Immature natural killer cell (primary cell): ENCODE measurements around the gene CYTH2. TPM values are rescaled to one million over a fixed set of nuclear protein-coding genes. Genes with fewer than 3 reads are reported as not detected.

Source experiments
- DNase-seq, 3 donors: peaks; one replicate each; pipeline ENCODE4 v3.0.0; 2022; ENCODE audit warnings: mixed read lengths in 1 of 3
- H3K27ac Mint-ChIP-seq, 6 donors: one replicate each; pipeline ENCODE4 v1.8.0; 2020; ENCODE audit warnings: mixed read lengths in 6 of 6, mild to moderate bottlenecking in 5 of 6, inconsistent platforms in 4 of 6, moderate library complexity in 3 of 6
- H3K27me3 Mint-ChIP-seq, 3 donors: one replicate each; pipeline ENCODE4 v1.8.0; 2020 to 2021; ENCODE audit warnings: low read depth in 3 of 3, mild to moderate bottlenecking in 3 of 3, mixed read lengths in 3 of 3, moderate library complexity in 3 of 3, inconsistent platforms in 1 of 3
- H3K36me3 Mint-ChIP-seq, 3 donors: one replicate each; pipeline ENCODE4 v1.8.0; 2020; ENCODE audit warnings: mixed read lengths in 3 of 3, inconsistent platforms in 2 of 3, mild to moderate bottlenecking in 2 of 3
- H3K4me1 Mint-ChIP-seq, 2 donors: one replicate each; pipeline ENCODE4 v1.8.0; 2020; ENCODE audit warnings: inconsistent platforms in 2 of 2, mild to moderate bottlenecking in 2 of 2, mixed read lengths in 2 of 2, moderate library complexity in 1 of 2
- H3K4me3 Mint-ChIP-seq, 5 donors: one replicate each; pipeline ENCODE4 v1.8.0; 2020; ENCODE audit warnings: mild to moderate bottlenecking in 5 of 5, mixed read lengths in 5 of 5, inconsistent platforms in 3 of 5, moderate library complexity in 3 of 5
- H3K9me3 Mint-ChIP-seq, 6 donors: one replicate each; pipeline ENCODE4 v1.8.0; 2020; ENCODE audit warnings: mild to moderate bottlenecking in 6 of 6, mixed read lengths in 6 of 6, inconsistent platforms in 4 of 6, moderate library complexity in 3 of 6
- polyA plus RNA-seq, 3 donors: library from polyadenylated mRNA; unstranded; fragments of 300-500 nt; fragmentation: Illumina TruSeq; gene quantifications; one replicate each; pipeline ENCODE4 v1.2.3, GENCODE V29; 2021

The CYTH2 gene
- polyA plus RNA-seq, 3 donors from 2014 or later, result 14.4 to 37.6 (median 29.6) TPM

DNA sequence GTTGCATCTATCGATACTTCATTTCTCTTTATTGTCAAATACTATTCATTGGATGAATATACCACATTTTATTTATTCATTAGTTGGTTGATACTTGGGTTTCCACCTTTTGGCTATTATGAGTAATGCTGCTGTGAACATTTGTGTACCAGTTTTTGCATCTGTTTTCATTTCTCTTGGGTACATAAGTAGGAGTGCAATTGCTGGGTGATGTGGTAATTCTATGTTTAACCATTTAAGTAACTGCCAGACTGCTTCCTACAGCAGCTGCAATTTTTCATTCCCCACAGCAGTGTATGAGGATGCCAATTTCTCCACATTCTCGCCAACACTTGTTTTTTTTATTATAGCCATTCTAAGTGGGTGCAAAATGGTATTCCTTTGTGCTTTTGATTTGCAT lies 11.2 kb upstream of the CYTH2 start:
- H3K4me1 Mint-ChIP-seq, result peaks cover 3 to 9% of the 10 kb centered on the region in 2 donors
- H3K27me3 Mint-ChIP-seq, result peaks cover 0 to 2% (median 1%) of the 10 kb centered on the region in 3 donors
- H3K4me3 Mint-ChIP-seq, result no peak overlapping the region
- DNase-seq, result no peak
- no peaks in the 10 kb centered on the region for H3K9me3 Mint-ChIP-seq
- H3K36me3 Mint-ChIP-seq, result peaks cover 0 to 10% (median 7%) of the 10 kb centered on the region in 3 donors
- H3K27ac Mint-ChIP-seq, result no peak overlapping the region

DNA sequence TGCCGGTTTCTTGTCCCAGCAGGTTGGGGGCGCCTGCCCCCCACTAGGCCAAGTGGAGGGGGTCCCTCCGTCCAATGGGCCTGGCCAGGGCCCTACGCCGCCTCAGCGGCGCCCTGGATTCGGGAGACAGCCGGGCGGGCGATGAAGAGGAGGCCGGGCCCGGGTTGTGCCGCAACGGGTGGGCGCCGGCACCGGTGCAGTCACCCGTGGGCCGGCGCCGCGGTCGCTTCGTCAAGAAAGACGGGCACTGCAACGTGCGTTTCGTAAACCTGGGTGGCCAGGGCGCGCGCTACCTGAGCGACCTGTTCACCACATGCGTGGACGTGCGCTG lies 7.6 kb upstream of the CYTH2 start:
- no peaks in the 10 kb centered on the region for H3K9me3 Mint-ChIP-seq
- peaks cover 0 to 4% (median 3%) of the 10 kb centered on the region in 3 donors for H3K36me3 Mint-ChIP-seq
- no peak overlapping the region for H3K27ac Mint-ChIP-seq
- DNase-seq, result no peak
- H3K27me3 Mint-ChIP-seq, result peaks cover 1 to 3% (median 2%) of the 10 kb centered on the region in 3 donors
- no peak overlapping the region for H3K4me3 Mint-ChIP-seq
- H3K4me1 Mint-ChIP-seq, result no peaks in the 10 kb centered on the region

DNA sequence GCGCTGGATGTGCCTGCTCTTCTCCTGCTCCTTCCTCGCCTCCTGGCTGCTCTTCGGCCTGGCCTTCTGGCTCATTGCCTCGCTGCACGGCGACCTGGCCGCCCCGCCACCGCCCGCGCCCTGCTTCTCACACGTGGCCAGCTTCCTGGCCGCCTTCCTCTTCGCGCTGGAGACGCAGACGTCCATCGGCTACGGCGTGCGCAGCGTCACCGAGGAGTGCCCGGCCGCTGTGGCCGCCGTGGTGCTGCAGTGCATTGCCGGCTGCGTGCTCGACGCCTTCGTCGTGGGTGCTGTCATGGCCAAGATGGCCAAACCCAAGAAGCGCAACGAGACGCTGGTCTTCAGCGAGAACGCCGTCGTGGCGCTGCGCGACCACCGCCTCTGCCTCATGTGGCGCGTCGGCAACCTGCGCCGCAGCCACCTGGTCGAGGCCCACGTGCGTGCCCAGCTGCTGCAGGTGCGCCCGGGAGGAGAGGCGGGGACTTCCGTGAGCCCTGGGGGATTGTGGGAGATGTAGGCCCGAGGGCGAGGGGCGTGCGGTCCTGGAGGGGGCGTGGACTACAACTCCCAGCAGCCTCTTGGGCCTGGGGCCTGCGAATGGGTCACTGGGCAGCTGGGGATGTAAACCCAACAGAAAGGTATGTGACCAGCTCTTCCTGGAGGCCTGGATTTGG lies 7.0 kb upstream of the CYTH2 start:
- Mint-ChIP-seq H3K4me3 (no peak overlapping the region), H3K4me1 (no peaks in the 10 kb centered on the region)

DNA sequence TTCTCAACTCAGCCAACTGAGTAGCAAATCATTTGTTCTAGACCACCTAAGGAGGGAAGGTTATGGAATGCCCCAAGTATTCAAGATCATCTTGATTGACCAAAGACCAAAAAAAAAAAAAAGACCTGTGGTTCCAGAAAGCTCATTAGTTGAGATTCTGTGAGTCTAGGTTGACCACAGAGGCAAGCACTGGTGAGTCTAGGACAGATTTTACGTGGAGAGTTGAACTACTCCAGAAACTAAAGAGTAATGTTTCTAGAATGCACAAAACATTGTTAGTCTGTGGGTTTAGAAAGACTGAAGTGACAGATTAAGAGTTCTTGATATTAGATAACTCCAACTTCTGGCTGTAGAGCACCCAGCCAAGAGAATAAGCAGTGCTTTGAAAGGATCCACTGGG lies 4.0 kb upstream of the CYTH2 start:
- peaks cover 4 to 12% (median 8%) of the 10 kb centered on the region in 3 donors for H3K27me3 Mint-ChIP-seq
- H3K36me3 Mint-ChIP-seq, result peaks cover 0 to 4% (median 0%) of the 10 kb centered on the region in 3 donors
- no peak for DNase-seq
- no peak overlapping the region for H3K4me3 Mint-ChIP-seq
- peaks cover 13 to 15% of the 10 kb centered on the region in 2 donors for H3K4me1 Mint-ChIP-seq
- H3K27ac Mint-ChIP-seq, result no peak overlapping the region
- H3K9me3 Mint-ChIP-seq, result no peaks in the 10 kb centered on the region

More for the DNA sequence above, 7.0 kb upstream of the CYTH2 start:
- DNase-seq, result no peak
- peaks cover 0 to 4% (median 3%) of the 10 kb centered on the region in 3 donors for H3K36me3 Mint-ChIP-seq
- peaks cover 1 to 5% (median 2%) of the 10 kb centered on the region in 3 donors for H3K27me3 Mint-ChIP-seq
- H3K27ac Mint-ChIP-seq, result no peak overlapping the region
- H3K9me3 Mint-ChIP-seq, result no peaks in the 10 kb centered on the region

DNA sequence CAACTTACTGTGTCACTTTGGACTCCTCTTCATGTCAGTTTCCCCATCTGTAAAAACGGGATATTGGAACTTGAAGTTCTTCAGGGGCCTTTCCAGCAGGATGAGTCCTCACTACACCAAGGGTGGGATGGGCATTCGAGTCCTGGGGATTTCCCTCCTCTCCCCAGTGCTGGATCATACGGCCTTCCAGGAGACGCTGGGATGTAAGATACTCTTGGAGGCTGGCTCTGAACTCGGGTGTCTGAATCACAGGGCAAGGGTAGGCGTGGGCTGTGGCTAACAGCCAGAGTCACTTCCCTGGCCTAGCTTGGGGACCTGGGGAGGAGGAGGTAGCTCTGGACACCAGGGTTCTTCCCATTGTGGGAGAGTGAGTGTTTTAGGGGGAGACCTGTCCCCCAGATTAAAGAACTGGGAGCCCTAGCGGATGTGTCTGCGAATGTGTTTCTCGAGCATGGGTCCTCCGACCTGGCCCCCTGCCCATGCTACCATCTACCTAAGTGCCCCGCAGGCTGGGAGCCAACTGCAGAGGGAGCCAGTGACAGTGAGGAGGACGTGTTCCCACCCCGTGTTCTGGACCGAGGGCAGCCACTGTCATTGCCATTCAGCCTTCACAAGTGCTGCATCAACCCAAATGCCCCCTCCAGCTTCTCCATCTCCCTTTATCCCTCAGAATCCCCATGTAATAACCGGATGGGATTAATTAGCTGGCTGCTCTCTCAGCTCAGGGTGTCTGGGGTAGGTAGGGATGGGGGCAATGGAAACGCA lies 2.4 kb upstream of the CYTH2 start:
- Mint-ChIP-seq H3K27me3 (peaks cover 2 to 12% (median 8%) of the 10 kb centered on the region in 3 donors), H3K9me3 (no peaks in the 10 kb centered on the region), H3K4me1 (peaks cover 20 to 21% of the 10 kb centered on the region in 2 donors), H3K4me3 (no peak overlapping the region), H3K36me3 (peaks cover 0 to 4% (median 4%) of the 10 kb centered on the region in 3 donors), H3K27ac (no peak overlapping the region)
- no peak for DNase-seq

DNA sequence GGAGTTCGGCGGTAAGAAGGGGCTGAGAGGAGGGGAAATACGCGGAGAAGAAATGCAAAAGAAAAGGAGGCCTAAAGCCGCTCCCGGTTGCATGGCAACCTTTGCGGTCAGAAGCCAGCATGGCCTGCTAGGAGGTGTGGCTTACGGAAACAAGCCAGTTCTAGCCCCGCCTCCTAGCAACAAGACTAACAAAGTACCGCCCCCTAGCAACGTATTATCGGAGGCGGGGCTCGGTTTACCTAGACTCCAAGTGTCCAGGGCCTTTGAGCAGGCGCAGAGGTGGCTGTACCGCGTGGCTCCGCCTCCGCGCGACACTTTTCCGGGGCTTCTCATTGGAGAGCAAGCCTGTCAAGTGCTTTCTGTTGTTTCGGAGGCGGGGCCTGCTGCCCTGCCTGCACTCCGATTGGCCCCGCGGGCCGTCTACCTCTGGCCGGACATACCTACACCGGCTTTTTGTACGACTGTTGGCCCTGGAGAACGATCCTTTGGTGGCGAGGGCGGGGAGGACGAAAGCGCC lies 339 bp upstream of the CYTH2 start:
- Mint-ChIP-seq H3K4me3 (peak overlapping the region; percentile 87 to 95 (median 94)), H3K4me1 (peaks cover 21 to 28% of the 10 kb centered on the region in 2 donors), H3K36me3 (peaks cover 0 to 8% (median 0%) of the 10 kb centered on the region in 3 donors)

DNA sequence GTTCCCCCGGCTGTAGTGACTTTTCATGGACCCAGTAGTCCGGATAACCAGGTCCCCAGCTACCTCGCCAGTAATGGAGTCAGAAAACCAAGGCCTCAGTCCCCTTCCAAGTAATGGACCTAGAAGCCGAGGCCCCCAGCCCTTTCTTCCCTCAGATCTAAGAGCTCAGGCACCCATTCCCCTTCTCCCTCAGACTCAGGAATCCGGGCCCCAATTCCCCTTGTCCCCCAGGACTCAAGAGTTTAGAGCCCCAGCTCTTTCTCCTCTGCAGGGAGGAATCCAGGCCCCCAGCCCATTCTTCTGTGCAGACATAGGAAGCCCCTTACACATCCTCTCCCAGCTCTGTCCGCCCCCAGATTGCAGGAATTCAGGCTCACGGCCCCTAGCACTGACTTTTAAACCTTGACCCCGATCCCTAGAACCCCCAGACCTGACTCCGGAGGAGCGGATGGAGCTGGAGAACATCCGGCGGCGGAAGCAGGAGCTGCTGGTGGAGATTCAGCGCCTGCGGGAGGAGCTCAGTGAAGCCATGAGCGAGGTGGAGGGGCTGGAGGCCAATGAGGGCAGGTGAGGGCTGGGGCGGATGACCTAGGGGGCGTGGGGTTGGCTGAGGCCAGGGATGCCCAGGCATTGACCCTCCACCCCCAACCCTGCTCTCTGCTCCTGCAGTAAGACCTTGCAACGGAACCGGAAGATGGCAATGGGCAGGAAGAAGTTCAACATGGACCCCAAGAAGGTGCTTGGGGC lies 938 bp downstream of the CYTH2 start:
- Mint-ChIP-seq H3K27me3 (peaks cover 2 to 13% (median 6%) of the 10 kb centered on the region in 3 donors), H3K4me3 (peak overlapping the region; percentile 87 to 95 (median 94)), H3K9me3 (no peaks in the 10 kb centered on the region), H3K4me1 (peaks cover 30 to 35% of the 10 kb centered on the region in 2 donors), H3K27ac (peak overlapping the region in 5 of 6 donors; percentile 3 to 76 (median 73)), H3K36me3 (peaks cover 0 to 12% (median 4%) of the 10 kb centered on the region in 3 donors)
- no peak for DNase-seq

More for the DNA sequence above, 339 bp upstream of the CYTH2 start:
- DNase-seq, result peak; percentile 100
- Mint-ChIP-seq H3K9me3 (no peaks in the 10 kb centered on the region), H3K27me3 (peaks cover 2 to 13% (median 8%) of the 10 kb centered on the region in 3 donors), H3K27ac (peak overlapping the region; percentile 70 to 95 (median 88))

DNA sequence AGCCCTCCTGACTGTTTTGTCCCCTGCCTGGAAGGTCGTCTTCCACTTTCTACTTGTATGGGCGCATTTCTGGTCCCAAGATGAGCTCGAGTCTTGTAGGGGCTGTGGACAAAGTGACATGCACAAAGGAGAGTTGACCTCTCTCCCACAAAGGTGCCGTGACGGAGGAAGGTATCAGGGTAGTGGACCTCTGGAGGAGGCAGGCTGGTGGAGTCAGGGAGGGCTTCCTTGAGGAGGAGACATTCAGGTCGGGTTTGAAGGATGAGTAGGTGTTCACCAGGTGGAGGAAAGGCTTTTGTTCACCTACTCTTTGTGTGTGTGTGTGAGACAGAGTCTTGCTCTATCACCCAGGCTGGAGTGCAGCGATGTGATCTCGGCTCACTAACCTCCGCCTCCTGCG lies 1.7 kb downstream of the CYTH2 start:
- DNase-seq, result no peak
- no peaks in the 10 kb centered on the region for H3K9me3 Mint-ChIP-seq
- peaks cover 30 to 35% of the 10 kb centered on the region in 2 donors for H3K4me1 Mint-ChIP-seq
- peak overlapping the region in 5 of 6 donors; percentile 3 to 83 (median 66) for H3K27ac Mint-ChIP-seq
- H3K4me3 Mint-ChIP-seq, result peak overlapping the region; percentile 54 to 94 (median 64)
- H3K36me3 Mint-ChIP-seq, result peaks cover 0 to 16% (median 4%) of the 10 kb centered on the region in 3 donors
- peaks cover 2 to 13% (median 6%) of the 10 kb centered on the region in 3 donors for H3K27me3 Mint-ChIP-seq

DNA sequence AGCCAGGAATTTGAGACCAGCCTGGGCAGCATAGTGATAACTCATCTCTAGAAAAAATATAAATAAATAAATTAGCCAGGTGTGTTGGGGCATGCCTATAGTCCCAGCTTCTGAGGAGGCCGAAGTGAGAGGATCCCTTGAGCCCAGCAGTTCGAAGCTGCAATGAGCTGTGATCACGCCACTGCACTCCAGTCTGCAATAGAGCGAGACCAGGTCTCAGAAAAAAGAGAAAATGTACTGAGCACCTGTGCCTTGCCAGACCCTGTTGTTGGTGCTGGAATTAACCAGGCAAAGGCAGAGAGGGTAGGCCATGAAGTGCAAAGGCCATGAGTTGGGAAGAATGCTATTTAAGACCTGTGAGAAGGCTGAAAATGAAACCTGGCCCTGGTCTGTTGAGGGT lies 2.7 kb downstream of the CYTH2 start:
- H3K4me1 Mint-ChIP-seq, result peaks cover 30 to 35% of the 10 kb centered on the region in 2 donors
- H3K36me3 Mint-ChIP-seq, result peaks cover 0 to 16% (median 4%) of the 10 kb centered on the region in 3 donors
- no peaks in the 10 kb centered on the region for H3K9me3 Mint-ChIP-seq
- DNase-seq, result no peak
- H3K27me3 Mint-ChIP-seq, result peaks cover 2 to 13% (median 4%) of the 10 kb centered on the region in 3 donors
- no peak overlapping the region for H3K27ac Mint-ChIP-seq
- no peak overlapping the region for H3K4me3 Mint-ChIP-seq

DNA sequence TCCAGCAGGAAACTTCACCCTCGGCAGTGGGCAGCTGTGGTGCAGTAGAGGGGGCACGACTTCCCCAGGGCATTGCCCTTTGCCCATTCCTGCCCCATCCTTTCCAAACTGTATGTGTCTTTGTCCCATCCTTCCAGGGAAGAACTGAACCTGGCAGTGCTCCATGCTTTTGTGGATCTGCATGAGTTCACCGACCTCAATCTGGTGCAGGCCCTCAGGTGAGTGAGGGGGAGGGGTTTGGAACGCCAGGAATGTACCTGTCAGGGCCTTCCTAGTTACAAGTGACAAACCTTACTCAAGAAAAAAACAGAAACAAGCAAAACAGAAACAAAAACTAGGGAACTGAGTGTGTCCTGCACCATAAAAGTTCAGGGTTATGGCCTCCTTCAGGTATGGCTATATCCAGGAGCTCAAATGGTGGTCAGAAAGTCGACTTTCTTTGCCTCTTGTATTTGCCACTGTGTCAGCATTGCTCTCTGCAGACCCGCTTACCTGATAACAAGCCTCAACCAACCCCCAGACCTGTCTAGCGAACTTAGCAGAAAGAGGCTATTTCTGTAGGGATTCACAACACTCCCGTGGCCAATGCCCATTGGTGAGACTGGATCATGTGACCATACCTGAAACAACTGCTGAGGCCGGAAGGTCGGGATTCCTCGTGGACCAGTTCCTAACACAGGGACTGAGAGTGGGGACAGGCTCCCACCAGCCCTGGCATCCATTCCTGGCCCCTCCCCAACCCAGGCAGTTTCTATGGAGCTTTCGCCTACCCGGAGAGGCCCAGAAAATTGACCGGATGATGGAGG lies 4.2 kb downstream of the CYTH2 start:
- Mint-ChIP-seq H3K36me3 (peaks cover 0 to 16% (median 4%) of the 10 kb centered on the region in 3 donors), H3K27ac (peak overlapping the region in 3 of 6 donors; percentile 34 to 49 (median 35)), H3K4me1 (peaks cover 29 to 33% of the 10 kb centered on the region in 2 donors), H3K27me3 (peaks cover 2 to 10% (median 4%) of the 10 kb centered on the region in 3 donors), H3K4me3 (no peak overlapping the region), H3K9me3 (no peaks in the 10 kb centered on the region)
- DNase-seq, result no peak

DNA sequence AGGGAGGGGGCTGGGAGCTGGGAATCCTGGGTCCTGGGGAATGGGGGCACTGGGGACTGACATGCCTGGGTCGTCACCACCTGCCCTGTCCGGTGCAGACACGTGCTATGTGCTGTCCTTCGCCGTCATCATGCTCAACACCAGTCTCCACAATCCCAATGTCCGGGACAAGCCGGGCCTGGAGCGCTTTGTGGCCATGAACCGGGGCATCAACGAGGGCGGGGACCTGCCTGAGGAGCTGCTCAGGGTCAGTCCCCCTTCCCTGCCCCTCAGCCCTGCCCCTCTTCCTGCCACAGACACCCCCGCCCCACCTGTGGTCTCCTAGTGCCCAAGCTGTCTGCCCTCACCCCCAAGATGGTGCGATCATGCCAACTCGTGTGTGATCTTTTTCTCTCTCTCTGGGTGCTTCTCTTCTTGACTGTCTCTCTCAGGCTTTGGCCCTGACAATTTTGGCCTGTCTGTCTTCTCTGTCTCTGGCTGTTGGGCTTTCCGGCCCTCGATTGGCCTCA lies 5.0 kb downstream of the CYTH2 start:
- peaks cover 0 to 16% (median 4%) of the 10 kb centered on the region in 3 donors for H3K36me3 Mint-ChIP-seq
- peak; percentile 41 to 65 (median 51) for DNase-seq
- peaks cover 0 to 2% (median 0%) of the 10 kb centered on the region in 3 donors for H3K27me3 Mint-ChIP-seq
- H3K27ac Mint-ChIP-seq, result peak overlapping the region in 5 of 6 donors; percentile 21 to 91 (median 75)
- H3K4me3 Mint-ChIP-seq, result peak overlapping the region in 4 of 5 donors; percentile 20 to 79 (median 72)
- H3K4me1 Mint-ChIP-seq, result peaks cover 22 to 27% of the 10 kb centered on the region in 2 donors
- no peaks in the 10 kb centered on the region for H3K9me3 Mint-ChIP-seq

DNA sequence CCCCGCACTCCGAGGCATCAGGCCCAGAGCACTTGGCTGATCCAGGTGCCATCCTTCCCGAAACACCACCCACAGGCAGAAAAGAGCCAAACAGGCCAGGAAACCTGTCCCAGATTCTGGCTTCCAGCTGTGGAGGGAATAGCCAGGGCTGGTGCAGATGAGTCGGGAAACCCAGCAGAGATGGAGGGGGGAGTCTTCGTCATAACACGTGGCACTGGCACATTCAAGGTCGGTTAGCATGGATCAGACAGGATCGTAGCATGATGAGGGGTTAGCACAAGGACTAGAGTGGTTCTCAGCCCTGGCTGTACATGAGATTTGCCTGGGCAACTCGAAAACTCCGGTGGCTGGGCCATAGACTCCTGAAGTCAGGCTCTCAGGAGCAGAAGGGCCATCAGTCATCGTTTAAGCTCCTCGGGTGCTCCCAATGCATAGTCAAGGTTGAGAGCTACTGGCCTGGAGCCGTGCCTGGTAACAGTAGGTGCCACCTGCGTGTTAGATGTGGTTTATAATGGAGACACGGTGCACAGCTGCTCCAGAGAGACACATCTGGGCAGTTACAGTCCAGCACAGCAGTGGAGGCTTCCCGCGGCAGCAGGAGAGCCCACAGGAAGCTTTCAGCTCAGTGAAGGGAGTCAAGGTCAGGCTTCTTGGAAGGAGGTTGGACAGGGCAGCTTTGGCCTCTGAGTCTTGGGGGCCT lies 6.3 kb downstream of the CYTH2 start:
- H3K4me3 Mint-ChIP-seq, result no peak overlapping the region
- H3K4me1 Mint-ChIP-seq, result peaks cover 22 to 29% of the 10 kb centered on the region in 2 donors
- H3K9me3 Mint-ChIP-seq, result no peaks in the 10 kb centered on the region
- DNase-seq, result no peak
- H3K27me3 Mint-ChIP-seq, result peaks cover 0 to 2% (median 0%) of the 10 kb centered on the region in 3 donors
- H3K36me3 Mint-ChIP-seq, result peaks cover 0 to 21% (median 4%) of the 10 kb centered on the region in 3 donors
- peak overlapping the region in 3 of 6 donors; percentile 26 to 53 (median 34) for H3K27ac Mint-ChIP-seq
